Occipital lobe (tissue), 2 donors: ENCODE data around the gene PPP2R5D. TPM values are rescaled to one million over a fixed set of nuclear protein-coding genes. Genes with fewer than 3 reads are reported as not detected.
"Not testable (repeated sequence)": the region's sequence is repeated elsewhere in the genome, so short reads cannot be mapped to it uniquely, and the experiment has no call there.

Experiments used
- DNase-seq: peaks from one replicate; lab custom pipeline; 2025; lab: John Stamatoyannopoulos, UW
- total RNA-seq: library from RNA; depleted of rRNA; stranded (reverse); fragments of >200 nt; gene quantifications from one replicate; pipeline ENCODE4 v1.2.3, GENCODE V29; 2014

Gene PPP2R5D
- 33.2 TPM for total RNA-seq

DNA sequence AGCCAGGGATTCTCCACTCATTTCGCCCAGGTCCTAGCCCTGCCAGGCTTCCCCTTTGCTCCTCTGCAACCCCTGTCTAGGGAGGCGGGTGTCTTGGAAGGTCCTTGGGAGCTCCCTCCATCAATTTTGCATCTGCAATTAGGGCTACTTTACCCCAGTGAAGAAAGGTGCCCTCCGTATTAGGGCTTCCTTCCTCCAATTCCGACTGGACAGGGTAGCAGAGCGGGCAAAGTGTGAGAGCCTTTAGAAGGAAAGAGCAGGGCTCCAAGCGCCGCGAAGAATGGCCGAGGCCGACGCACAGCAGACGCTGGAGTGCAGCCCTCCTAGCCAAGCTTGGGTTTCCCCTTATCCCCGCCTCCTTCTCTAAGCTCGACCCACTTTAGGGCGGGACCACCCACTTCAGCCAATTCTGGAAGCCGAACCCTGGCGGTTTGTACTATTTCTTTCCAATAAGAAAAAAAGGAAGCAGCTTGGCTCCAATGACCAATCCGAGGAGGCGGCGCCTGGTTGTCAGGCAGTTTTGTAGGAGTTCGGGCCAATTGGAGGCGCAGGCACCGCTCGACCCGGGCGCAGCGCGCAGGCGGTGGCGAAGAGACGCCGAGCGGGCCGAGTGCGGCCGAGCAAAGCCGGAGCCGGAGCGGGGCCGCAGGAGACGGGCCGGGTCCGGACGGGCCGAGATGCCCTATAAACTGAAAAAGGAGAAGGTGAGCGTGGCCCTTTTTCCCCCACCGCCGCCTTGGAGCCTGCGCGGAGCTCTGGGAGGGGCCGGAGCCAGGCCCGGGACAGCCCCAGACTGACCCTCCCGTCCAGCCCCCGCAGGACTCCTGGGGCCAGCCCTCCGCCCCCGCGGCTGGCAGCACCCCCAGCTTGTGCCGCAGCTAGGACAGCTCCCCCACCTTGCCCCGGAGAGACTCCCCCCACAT lies at the start of gene PPP2R5D:
TSS of gene PPP2R5D (plus strand) at position 570 of the 923 bp plus-strand sequence. CDS start at position 678, 108 bp downstream.
- peak; percentile 98 for DNase-seq

DNA sequence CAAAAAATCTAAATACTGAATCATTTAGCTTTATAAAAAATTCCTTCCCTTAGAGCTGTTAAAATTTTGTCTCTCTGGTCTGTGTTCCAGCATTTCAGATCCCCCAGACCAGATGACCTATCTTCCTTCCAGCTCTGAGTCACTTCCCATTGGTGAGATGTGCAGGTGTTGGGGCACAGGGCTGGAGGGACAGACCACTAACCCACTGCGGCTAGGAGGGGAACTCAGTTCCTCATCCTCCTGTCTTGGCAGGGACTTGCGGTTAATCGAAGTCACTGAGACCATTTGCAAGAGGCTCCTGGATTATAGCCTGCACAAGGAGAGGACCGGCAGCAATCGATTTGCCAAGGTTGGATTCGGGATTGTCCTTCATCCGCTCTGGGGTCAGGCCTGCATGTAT lies 49.0 kb upstream of the PPP2R5D start:
- no peak for DNase-seq

GRCh38 chr6:42936398-42936797 lies 48.0 kb upstream of the PPP2R5D start:
- DNase-seq = no peak

- DNase-seq = no peak
Measured at GRCh38 chr6:42937548-42938427, 46.6 kb upstream of the PPP2R5D start.

DNA sequence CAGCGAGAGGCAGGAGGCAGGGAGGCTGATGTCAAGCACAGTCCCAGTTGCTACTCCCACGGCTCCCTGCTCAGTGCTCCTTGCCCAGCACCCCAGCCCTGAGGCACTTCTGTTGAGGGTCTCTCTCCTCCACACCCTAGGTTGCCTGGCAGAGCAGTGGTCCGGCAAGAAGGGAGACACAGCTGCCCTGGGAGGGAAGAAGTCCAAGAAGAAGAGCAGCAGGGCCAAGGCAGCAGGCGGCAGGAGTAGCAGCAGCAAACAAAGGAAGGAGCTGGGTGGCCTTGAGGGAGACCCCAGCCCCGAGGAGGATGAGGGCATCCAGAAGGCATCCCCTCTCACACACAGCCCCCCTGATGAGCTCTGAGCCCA lies 46.0 kb upstream of the PPP2R5D start:
- DNase-seq = no peak

DNA sequence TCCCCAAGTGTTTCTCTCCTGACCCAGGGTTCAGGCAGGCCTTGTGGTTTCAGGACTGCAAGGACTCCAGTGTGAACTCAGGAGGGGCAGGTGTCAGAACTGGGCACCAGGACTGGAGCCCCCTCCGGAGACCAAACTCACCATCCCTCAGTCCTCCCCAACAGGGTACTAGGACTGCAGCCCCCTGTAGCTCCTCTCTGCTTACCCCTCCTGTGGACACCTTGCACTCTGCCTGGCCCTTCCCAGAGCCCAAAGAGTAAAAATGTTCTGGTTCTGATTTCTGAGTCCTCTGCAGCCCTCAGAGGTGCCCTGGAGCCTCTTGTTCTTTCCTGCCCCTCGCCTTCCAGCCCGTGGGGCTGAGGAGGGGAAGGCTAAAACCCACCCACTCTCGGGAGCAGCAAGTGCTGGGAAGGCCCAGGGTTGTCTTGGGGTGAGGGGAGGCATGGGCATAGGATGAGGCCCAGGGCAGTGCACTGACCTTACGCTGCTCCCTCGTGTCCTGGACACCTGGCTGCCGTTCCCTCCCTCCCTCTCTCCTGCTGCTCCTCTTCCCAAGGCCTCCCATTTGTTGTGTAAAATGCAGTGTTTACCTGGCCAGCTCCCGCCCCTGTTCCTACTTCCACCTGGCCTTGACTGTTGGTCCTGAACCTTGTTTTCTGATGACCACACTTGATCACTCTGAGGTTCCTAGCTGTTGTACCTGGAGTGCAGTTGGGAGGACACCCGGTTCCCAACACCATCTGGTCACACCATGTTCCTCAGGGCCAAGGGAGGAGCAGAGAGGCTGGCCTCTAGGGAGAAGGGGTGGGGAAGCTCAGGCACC lies 45.2 kb upstream of the PPP2R5D start:
- DNase-seq = no peak

- DNase-seq = no peak
Measured at GRCh38 chr6:42939810-42940167, 44.6 kb upstream of the PPP2R5D start.

DNA sequence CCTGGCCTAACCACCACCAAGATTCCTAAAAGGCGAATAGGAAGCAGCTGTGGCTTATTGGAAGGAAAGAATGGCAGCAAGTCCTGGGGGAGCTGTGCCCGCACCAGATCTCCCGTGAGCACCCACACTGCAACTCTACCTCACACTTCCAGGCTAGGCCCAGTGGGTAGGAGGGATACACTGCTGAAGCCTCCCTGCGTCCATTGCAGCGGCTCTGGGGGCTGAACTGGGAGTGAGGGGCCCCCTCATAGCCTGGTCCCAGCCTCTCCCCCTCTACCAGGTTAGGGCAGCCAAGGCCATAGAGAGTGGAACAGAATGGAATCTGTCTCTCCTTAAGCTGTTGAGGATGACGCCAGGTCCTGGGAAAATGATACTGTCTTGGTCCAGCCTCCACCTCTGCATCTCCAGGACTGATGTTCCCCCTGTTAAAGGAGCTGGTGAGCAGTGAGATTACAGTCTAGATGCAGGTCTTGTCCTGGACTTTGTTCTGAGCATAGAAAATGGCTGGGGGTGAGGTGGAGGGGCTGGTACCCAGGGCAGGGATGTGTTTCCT lies 43.8 kb upstream of the PPP2R5D start:
- DNase-seq = no peak

GRCh38 chr6:42941356-42941755 lies 43.0 kb upstream of the PPP2R5D start:
- not testable (repeated sequence) for DNase-seq

DNA sequence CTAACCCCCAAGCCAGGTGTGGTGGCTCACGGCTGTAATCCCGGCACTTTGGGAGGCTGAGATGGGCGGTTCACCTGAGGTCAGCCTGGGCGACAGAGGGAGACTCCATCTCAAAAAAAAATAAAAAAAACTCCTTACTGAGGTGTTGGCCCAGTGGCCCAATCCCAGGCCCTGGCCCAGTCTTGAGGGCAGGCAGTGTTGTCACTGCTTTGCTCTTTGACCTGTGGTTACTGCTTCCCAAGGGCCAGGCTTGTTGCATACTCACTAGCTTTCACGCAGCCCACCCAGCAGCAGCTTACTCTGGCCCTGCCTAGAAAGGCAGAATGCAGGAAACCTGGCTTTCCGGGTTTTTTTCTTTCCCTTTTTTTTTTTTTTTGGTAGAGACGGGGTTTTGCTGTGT lies 41.9 kb upstream of the PPP2R5D start:
- no peak for DNase-seq

GRCh38 chr6:42947950-42948349 lies 36.4 kb upstream of the PPP2R5D start:
- DNase-seq = no peak

- DNase-seq = no peak
Measured at GRCh38 chr6:42952389-42952788, 32.0 kb upstream of the PPP2R5D start.

DNA sequence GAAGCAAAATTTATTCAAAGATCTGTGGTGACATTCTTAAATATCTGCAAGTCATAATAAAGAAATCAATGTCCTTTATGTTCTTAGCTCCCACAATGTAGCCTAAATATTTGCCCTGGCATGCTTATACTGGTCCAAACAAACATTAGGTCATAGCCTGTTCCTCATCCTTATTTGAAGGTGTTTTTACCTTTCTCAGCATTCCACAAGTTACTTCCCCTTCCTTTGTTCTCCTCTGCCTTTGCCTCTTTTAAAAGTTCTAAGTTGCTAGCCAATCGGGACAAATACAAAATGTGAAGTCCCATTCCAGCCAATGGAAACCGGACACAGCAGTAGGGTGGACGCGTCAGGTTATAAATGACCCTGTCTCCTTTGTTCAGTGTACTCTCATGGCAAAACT lies 30.0 kb upstream of the PPP2R5D start:
- DNase-seq = not testable (repeated sequence)

DNA sequence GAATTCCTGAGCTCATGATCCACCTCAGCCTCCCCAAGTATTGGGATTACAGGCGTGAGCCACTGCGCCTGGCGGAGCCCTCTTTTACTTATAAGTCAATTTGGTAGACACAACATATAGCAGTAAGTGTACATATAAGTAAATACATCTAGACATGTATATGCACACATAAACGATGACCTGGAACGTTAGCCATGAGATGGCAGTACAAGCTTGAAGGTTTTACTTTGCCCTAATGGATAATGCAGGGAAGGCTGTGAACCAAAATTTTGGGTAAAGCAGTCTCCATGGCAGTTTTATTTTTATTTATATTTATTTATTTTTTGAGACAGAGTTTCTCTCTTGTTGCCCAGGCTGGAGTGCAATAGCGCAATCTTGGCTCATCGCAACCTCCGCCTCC lies 26.2 kb upstream of the PPP2R5D start:
- no peak for DNase-seq

- DNase-seq = no peak
Measured at GRCh38 chr6:42959917-42960242, 24.5 kb upstream of the PPP2R5D start.

DNA sequence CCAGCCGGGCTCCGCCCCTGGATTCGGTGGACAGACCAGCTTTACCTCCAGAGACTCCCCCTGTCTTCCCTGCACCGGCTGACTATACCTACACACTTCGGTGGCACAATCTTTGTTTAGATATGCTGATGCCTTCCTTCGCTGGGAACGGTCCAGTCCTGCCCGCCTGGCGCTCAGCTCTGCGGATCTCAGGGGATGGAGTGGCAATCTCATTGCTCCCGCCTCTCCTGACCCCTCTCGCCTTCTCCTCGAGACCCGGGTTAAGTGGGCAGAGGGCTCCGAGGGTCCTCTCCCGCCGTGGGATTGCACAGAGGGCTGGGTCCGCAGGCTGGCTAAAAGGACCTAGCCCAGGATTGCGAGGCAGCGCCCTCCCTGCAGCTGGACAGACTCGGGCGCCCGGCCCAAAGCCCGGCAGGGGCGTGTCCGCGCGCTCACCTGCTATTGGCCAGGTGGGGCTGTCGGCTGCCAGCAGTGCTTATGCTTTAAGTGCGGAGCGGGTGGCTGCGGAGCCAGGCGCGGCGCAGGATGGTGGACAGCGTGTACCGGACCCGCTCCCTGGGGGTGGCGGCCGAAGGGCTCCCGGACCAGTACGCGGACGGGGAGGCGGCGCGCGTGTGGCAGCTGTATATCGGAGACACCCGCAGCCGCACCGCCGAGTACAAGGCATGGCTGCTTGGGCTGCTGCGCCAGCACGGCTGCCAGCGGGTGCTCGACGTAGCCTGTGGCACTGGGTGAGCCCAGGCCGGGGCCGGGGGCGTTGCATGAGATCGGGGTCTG lies 23.9 kb upstream of the PPP2R5D start, which contains the start of gene GNMT:
TSS of gene GNMT (plus strand) at position 512 of the 777 bp plus-strand sequence. CDS start at position 526, 14 bp downstream.
- peak; percentile 23 for DNase-seq

- no peak for DNase-seq
Measured at GRCh38 chr6:42961020-42961470, 23.3 kb upstream of the PPP2R5D start.

GRCh38 chr6:42962096-42962495 lies 22.3 kb upstream of the PPP2R5D start:
- DNase-seq = no peak

GRCh38 chr6:42962502-42963178 lies 21.7 kb upstream of the PPP2R5D start:
- no peak for DNase-seq
